Right atrium auricular region (tissue), 2 donors: ENCODE measurements around the gene PTGES2. TPM values are rescaled to one million over a fixed set of nuclear protein-coding genes. Genes with fewer than 3 reads are reported as not detected.
"Not testable (repeated sequence)": the region's sequence is repeated elsewhere in the genome, so short reads cannot be mapped to it uniquely, and the experiment has no call there.

Source experiments
- DNase-seq: peaks from one replicate; pipeline ENCODE4 v3.0.0-alpha.2; 2019; ENCODE audit warnings: low spot score
- H3K27ac ChIP-seq, 2 donors: fragments of 200-600 bp; sonication (generic); 1 replicate in 1 of 2; 2 replicates in 1 of 2; pipeline ENCODE4 v1.5.1; 2016 to 2019
- H3K27me3 ChIP-seq, 2 donors: fragments of 200-600 bp; sonication (generic); one replicate each; pipeline versions ENCODE4 v1.5.1 to v1.6.0; 2017 to 2019
- H3K36me3 ChIP-seq: fragments of 200-600 bp; sonication (generic); one replicate; pipeline ENCODE4 v1.5.1; 2016
- H3K4me1 ChIP-seq, 2 donors: fragments of 200-600 bp; sonication (generic); one replicate each; pipeline versions ENCODE4 v1.5.1 to v1.6.0; 2017 to 2019
- H3K4me3 ChIP-seq, 2 donors: fragments of 200-600 bp; sonication (generic); 1 replicate in 1 of 2; 2 replicates in 1 of 2; pipeline ENCODE4 v1.5.1; 2017 to 2019; ENCODE audit warnings: mild to moderate bottlenecking in 1 of 2, moderate library complexity in 1 of 2
- H3K9me3 ChIP-seq, 2 donors: fragments of 200-600 bp; sonication (generic); one replicate each; pipeline ENCODE4 v1.5.1; 2019
- CTCF ChIP-seq, 2 donors: fragments of 200-600 bp; sonication (generic); IDR thresholded peaks; one replicate each; pipeline ENCODE4 v1.5.1; 2019; ENCODE audit warnings: antibody characterized with exemption in 2 of 2
- total RNA-seq, 2 donors: library from RNA; depleted of rRNA; stranded (reverse); fragments of >200 nt; gene quantifications; one replicate each; pipeline ENCODE4 v1.1.0, GENCODE V29; 2016

The PTGES2 gene
- total RNA-seq, 2 donors from 2014 or later = 114 to 118 TPM

DNA sequence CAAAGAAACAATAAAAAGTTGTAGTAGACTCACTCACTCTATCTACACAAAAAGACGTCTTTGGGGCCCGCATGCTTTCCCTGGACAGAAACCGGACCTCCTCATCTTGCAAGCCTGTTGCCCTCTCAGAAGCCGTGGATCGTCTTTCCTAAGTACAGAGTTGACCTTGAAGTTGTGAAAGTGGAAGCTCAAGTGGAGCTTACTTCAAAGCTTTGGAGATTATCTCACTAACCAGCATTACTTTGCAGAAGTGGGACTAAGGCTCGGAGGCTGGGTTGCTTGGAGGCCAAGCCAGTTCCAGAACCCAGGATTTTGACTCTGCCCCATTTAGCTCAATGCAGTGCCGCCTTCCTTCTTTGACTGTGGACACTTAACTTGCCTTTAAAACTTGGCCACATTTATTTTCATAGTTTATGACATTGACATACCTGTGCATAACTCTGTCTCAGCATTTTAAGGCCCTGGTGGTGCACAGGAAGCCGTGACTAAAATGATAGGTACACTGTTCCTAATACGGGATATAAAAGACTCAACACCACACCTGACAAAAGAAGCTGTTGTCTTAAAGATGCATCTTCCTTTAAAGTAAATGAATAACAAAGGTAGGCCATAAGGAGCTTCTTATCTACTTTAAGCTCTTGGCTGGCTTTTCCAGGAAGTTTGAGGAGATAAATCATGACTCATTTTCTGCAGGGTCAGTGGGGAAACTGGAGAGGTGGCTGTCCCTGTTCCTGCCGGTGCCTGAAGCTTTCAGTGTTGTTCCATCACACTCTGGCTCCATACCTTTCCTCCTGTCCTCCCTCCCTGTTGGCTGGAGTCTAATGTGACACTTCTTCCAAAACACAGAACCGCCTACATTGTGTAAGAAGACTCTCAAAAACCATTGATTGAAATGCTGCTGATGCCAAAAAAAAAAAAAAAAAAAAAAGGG, 48.8 kb downstream of the PTGES2 start:
- peak overlapping the region in 1 of 2 donors; percentile 1 for H3K27ac ChIP-seq
- no peaks in the 10 kb centered on the region for H3K27me3 ChIP-seq
- no peak for DNase-seq
- H3K4me3 ChIP-seq = no peak overlapping the region
- no peaks in the 10 kb centered on the region for H3K36me3 ChIP-seq
- H3K9me3 ChIP-seq = no peaks in the 10 kb centered on the region
- H3K4me1 ChIP-seq = peaks cover 0 to 54% of the 10 kb centered on the region in 2 donors
- no peak for TF ChIP-seq CTCF (IDR thresholded peaks at IDR 0.05)

- Histone ChIP-seq H3K27ac (no peak overlapping the region), H3K36me3 (no peaks in the 10 kb centered on the region), H3K4me1 (peaks cover 0 to 62% of the 10 kb centered on the region in 2 donors), H3K4me3 (no peak overlapping the region), H3K9me3 (no peaks in the 10 kb centered on the region), H3K27me3 (no peaks in the 10 kb centered on the region)
- TF ChIP-seq CTCF (IDR thresholded peaks at IDR 0.05) = no peak
- no peak for DNase-seq
Observed at GRCh38 chr9:128077847-128078503, 49.6 kb downstream of the PTGES2 start.

- H3K4me3 ChIP-seq = no peak overlapping the region
- no peaks in the 10 kb centered on the region for H3K27me3 ChIP-seq
- peak overlapping the region; percentile 79 to 85 for H3K27ac ChIP-seq
- no peak for DNase-seq
- H3K9me3 ChIP-seq = no peaks in the 10 kb centered on the region
- TF ChIP-seq CTCF (IDR thresholded peaks at IDR 0.05) = no peak
- H3K4me1 ChIP-seq = peaks cover 0 to 61% of the 10 kb centered on the region in 2 donors
- no peaks in the 10 kb centered on the region for H3K36me3 ChIP-seq
Observed at GRCh38 chr9:128073253-128073886, 54.2 kb downstream of the PTGES2 start.

GRCh38 chr9:128072144-128073021, 55.1 kb downstream of the PTGES2 start:
- Histone ChIP-seq H3K27ac (peak overlapping the region; percentile 79 to 85), H3K4me3 (no peak overlapping the region), H3K4me1 (peaks cover 0 to 53% of the 10 kb centered on the region in 2 donors), H3K36me3 (no peaks in the 10 kb centered on the region), H3K9me3 (no peaks in the 10 kb centered on the region), H3K27me3 (no peaks in the 10 kb centered on the region)
- no peak for TF ChIP-seq CTCF (IDR thresholded peaks at IDR 0.05)
- peak; percentile 97 for DNase-seq

DNA sequence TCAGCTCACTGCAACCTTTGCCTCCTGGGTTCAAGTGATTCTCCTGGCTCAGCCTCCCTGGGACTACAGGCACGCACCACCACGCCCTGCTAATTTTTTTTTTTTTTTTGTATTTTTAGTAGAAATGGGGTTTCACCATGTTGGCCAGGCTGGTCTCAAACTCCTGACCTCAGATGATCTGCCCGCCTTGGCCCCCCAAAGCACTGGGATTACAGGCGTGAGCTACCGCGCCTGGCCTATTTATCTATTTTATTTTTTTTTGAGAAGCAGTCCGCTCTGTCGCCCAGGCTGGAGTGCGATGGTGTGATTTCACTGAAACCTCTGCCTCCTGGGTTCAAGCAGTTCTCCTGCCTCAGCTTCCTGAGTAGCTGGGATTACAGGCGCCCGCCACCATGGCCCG, 56.1 kb downstream of the PTGES2 start:
- not testable (repeated sequence) for H3K27me3 ChIP-seq, DNase-seq, H3K9me3 ChIP-seq, H3K36me3 ChIP-seq, H3K4me3 ChIP-seq
- Histone ChIP-seq H3K4me1 (peaks cover 0 to 59% of the 10 kb centered on the region in 2 donors), H3K27ac (peak overlapping the region; percentile 79 to 85)
